Liver (tissue), 3 donors: Measurements from ENCODE around the gene LRRC49.

ENCODE experiments used
- GABPA ChIP-seq, 2 donors: IDR thresholded peaks in 1 of 2; conservative IDR thresholded peaks in 1 of 2; 2 replicates each; pipeline ENCODE4 v1.6.1; 2016; ENCODE audit warnings: antibody characterized with exemption in 2 of 2, mild to moderate bottlenecking in 1 of 2, moderate library complexity in 1 of 2
- HNF4A ChIP-seq, 2 donors: conservative IDR thresholded peaks; 2 replicates each; pipeline ENCODE4 v1.6.1; 2016; ENCODE audit warnings: antibody characterized with exemption in 2 of 2, mild to moderate bottlenecking in 2 of 2
- JUND ChIP-seq, 2 donors: IDR thresholded peaks; 2 replicates each; pipeline ENCODE4 v1.6.1; 2016; ENCODE audit warnings: antibody characterized with exemption in 2 of 2
- RAD21 ChIP-seq, 2 donors: IDR thresholded peaks; 2 replicates each; pipeline ENCODE4 v1.6.1; 2016; ENCODE audit warnings: antibody characterized with exemption in 2 of 2, mild to moderate bottlenecking in 2 of 2
- TAF1 ChIP-seq: conservative IDR thresholded peaks from 2 replicates; pipeline ENCODE4 v1.6.1; 2016; ENCODE audit warnings: antibody characterized with exemption, mild to moderate bottlenecking
- YY1 ChIP-seq: IDR thresholded peaks from 2 replicates; pipeline ENCODE4 v1.6.1; 2016; ENCODE audit warnings: antibody characterized with exemption, mild to moderate bottlenecking
- TF ChIP-seq, protein P1 (sequence below): fragments of 150-350 bp; IDR thresholded peaks from 2 replicates; pipeline ENCODE4 v1.5.1; 2017; ENCODE audit warnings: improper control_type of control experiment, low read depth, low read length; ENCODE audit not compliant: missing input control
- TF ChIP-seq, protein P2 (sequence below): IDR thresholded peaks from 2 replicates; pipeline ENCODE4 v1.6.1; 2016; ENCODE audit warnings: antibody characterized with exemption
- TF ChIP-seq, protein P3 (sequence below): IDR thresholded peaks from 2 replicates; pipeline ENCODE4 v1.6.1; 2016; ENCODE audit warnings: antibody characterized with exemption
- TF ChIP-seq, protein P4 (sequence below): IDR thresholded peaks from 2 replicates; pipeline ENCODE4 v1.6.1; 2016; ENCODE audit warnings: antibody characterized with exemption, mild to moderate bottlenecking
- donor health status: healthy.
- donor health status: healthy.

DNA sequence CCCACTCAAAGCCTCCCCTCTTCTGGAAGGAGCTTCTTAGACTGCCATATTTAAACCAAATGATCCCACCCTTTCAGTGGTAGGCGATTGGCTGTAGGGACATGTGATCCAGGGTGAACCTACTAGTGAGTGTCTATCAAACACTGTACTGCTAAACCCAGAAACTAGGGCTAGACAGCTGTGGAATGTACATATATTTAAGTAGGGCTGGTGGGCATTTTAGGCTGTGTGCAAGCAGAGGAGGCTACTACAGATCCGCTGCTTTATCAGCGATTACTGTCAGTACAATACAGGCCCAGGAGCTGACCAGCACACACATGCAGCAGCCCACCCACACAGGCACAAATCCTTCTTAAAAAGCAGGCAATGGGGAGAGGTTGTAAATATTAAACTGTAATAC, 23.3 kb upstream of the LRRC49 start:
- TF ChIP-seq, protein P1, sequence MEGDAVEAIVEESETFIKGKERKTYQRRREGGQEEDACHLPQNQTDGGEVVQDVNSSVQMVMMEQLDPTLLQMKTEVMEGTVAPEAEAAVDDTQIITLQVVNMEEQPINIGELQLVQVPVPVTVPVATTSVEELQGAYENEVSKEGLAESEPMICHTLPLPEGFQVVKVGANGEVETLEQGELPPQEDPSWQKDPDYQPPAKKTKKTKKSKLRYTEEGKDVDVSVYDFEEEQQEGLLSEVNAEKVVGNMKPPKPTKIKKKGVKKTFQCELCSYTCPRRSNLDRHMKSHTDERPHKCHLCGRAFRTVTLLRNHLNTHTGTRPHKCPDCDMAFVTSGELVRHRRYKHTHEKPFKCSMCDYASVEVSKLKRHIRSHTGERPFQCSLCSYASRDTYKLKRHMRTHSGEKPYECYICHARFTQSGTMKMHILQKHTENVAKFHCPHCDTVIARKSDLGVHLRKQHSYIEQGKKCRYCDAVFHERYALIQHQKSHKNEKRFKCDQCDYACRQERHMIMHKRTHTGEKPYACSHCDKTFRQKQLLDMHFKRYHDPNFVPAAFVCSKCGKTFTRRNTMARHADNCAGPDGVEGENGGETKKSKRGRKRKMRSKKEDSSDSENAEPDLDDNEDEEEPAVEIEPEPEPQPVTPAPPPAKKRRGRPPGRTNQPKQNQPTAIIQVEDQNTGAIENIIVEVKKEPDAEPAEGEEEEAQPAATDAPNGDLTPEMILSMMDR: no peak
- TF ChIP-seq, protein P2, sequence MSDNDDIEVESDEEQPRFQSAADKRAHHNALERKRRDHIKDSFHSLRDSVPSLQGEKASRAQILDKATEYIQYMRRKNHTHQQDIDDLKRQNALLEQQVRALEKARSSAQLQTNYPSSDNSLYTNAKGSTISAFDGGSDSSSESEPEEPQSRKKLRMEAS: no peak
- TF ChIP-seq, protein P3, sequence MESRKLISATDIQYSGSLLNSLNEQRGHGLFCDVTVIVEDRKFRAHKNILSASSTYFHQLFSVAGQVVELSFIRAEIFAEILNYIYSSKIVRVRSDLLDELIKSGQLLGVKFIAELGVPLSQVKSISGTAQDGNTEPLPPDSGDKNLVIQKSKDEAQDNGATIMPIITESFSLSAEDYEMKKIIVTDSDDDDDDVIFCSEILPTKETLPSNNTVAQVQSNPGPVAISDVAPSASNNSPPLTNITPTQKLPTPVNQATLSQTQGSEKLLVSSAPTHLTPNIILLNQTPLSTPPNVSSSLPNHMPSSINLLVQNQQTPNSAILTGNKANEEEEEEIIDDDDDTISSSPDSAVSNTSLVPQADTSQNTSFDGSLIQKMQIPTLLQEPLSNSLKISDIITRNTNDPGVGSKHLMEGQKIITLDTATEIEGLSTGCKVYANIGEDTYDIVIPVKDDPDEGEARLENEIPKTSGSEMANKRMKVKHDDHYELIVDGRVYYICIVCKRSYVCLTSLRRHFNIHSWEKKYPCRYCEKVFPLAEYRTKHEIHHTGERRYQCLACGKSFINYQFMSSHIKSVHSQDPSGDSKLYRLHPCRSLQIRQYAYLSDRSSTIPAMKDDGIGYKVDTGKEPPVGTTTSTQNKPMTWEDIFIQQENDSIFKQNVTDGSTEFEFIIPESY: no peak
- no peak for TF ChIP-seq RAD21 (IDR thresholded peaks at IDR 0.05)
- TF ChIP-seq TAF1: no peak
- TF ChIP-seq HNF4A (conservative IDR thresholded peaks at IDR 0.05): no peak
- TF ChIP-seq, protein P4, sequence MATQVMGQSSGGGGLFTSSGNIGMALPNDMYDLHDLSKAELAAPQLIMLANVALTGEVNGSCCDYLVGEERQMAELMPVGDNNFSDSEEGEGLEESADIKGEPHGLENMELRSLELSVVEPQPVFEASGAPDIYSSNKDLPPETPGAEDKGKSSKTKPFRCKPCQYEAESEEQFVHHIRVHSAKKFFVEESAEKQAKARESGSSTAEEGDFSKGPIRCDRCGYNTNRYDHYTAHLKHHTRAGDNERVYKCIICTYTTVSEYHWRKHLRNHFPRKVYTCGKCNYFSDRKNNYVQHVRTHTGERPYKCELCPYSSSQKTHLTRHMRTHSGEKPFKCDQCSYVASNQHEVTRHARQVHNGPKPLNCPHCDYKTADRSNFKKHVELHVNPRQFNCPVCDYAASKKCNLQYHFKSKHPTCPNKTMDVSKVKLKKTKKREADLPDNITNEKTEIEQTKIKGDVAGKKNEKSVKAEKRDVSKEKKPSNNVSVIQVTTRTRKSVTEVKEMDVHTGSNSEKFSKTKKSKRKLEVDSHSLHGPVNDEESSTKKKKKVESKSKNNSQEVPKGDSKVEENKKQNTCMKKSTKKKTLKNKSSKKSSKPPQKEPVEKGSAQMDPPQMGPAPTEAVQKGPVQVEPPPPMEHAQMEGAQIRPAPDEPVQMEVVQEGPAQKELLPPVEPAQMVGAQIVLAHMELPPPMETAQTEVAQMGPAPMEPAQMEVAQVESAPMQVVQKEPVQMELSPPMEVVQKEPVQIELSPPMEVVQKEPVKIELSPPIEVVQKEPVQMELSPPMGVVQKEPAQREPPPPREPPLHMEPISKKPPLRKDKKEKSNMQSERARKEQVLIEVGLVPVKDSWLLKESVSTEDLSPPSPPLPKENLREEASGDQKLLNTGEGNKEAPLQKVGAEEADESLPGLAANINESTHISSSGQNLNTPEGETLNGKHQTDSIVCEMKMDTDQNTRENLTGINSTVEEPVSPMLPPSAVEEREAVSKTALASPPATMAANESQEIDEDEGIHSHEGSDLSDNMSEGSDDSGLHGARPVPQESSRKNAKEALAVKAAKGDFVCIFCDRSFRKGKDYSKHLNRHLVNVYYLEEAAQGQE: no peak
- no peak for TF ChIP-seq GABPA (IDR thresholded peaks at IDR 0.05 in 1 of 2, conservative IDR thresholded peaks at IDR 0.05 in 1 of 2)
- TF ChIP-seq JUND (IDR thresholded peaks at IDR 0.05): no peak
- TF ChIP-seq YY1: no peak
